IPS-NIHi11 (cell line): ENCODE measurements around the gene DNAJB11.
"Not testable (repeated sequence)": the region's sequence is repeated elsewhere in the genome, so short reads cannot be mapped to it uniquely, and the experiment has no call there.

ENCODE experiments used
- DNase-seq: peaks from one replicate; pipeline ENCODE4 v3.0.0; 2012; ENCODE audit warnings: mixed read lengths, low spot score

The DNAJB11 gene

GRCh38 chr3:186552408-186553031, 18.0 kb upstream of the DNAJB11 start:
- no peak for DNase-seq

GRCh38 chr3:186564586-186564985, 5.9 kb upstream of the DNAJB11 start:
- DNase-seq = no peak

GRCh38 chr3:186566772-186567071, 3.8 kb upstream of the DNAJB11 start:
- DNase-seq = no peak

- peak; percentile 92 for DNase-seq
Measured at GRCh38 chr3:186567072-186567921, 3.2 kb upstream of the DNAJB11 start, which contains the start of gene TBCCD1. TBCCD1 (minus strand) TSS chr3:186567339; CDS start chr3:186564329, 3,010 bp downstream.

- not testable (repeated sequence) for DNase-seq
Measured at GRCh38 chr3:186569361-186569760, 1.2 kb upstream of the DNAJB11 start.

GRCh38 chr3:186569779-186570095, 783 bp upstream of the DNAJB11 start:
- no peak for DNase-seq

GRCh38 chr3:186570941-186571643, 572 bp downstream of the DNAJB11 start:
- DNase-seq = no peak

- DNase-seq = no peak
Measured at GRCh38 chr3:186571644-186572013, 1.1 kb downstream of the DNAJB11 start.

GRCh38 chr3:186577521-186577920, 7.0 kb downstream of the DNAJB11 start:
- DNase-seq = no peak

GRCh38 chr3:186580785-186581184, 10.3 kb downstream of the DNAJB11 start:
- DNase-seq = no peak

- DNase-seq = no peak
Measured at GRCh38 chr3:186582541-186582940, 12.0 kb downstream of the DNAJB11 start.

GRCh38 chr3:186583831-186584230, 13.3 kb downstream of the DNAJB11 start:
- no peak for DNase-seq

GRCh38 chr3:186586245-186586644, 15.7 kb downstream of the DNAJB11 start:
- DNase-seq = not testable (repeated sequence)

- DNase-seq = no peak
Measured at GRCh38 chr3:186587183-186587582, 16.7 kb downstream of the DNAJB11 start.

- DNase-seq = no peak
Measured at GRCh38 chr3:186588632-186589031, 18.1 kb downstream of the DNAJB11 start.

GRCh38 chr3:186589121-186589520, 18.6 kb downstream of the DNAJB11 start:
- DNase-seq = no peak

- no peak for DNase-seq
Measured at GRCh38 chr3:186589856-186590579, 19.5 kb downstream of the DNAJB11 start.

GRCh38 chr3:186590580-186591295, 20.2 kb downstream of the DNAJB11 start:
- no peak for DNase-seq

- no peak for DNase-seq
Measured at GRCh38 chr3:186592682-186593081, 22.2 kb downstream of the DNAJB11 start.

GRCh38 chr3:186593862-186594261, 23.3 kb downstream of the DNAJB11 start:
- DNase-seq = no peak

GRCh38 chr3:186594591-186595113, 24.1 kb downstream of the DNAJB11 start:
- DNase-seq = no peak
